Measurements from ENCODE around the gene FAF1.

FAF1 gene

GRCh38 chr1:50651476-50652263 lies 308.4 kb downstream of the FAF1 start:
- no peak for DNase-seq (ENCODE audit: low read depth in 2 of 2, low spot score in 1 of 2)

GRCh38 chr1:50646526-50646925 lies 313.5 kb downstream of the FAF1 start:
- no peak for DNase-seq (ENCODE audit: low read depth in 2 of 2, low spot score in 1 of 2)

DNA sequence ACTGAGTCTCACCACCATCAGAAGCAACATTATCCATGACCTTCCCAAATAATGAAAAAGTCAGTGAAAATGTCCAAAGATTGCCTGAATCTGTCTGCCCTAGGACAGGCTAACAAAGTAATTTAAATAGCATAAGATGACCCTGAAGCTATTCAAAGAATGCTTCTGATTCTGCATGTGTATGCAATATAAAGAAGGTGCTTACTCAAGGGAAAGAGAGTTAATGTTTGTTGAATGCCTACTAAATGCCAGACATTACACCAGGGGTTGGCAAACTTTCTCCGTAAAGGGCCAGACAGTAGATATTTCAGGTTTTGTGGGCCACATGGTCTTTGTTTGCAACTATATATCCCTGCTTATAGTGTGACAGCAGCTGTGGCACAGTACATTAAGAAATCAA lies 314.9 kb downstream of the FAF1 start:
- DNase-seq (ENCODE audit: low read depth in 2 of 2, low spot score in 1 of 2) = no peak

- no peak for DNase-seq (ENCODE audit: low read depth in 2 of 2, low spot score in 1 of 2)
These were observed 315.5 kb downstream of the FAF1 start for GRCh38 chr1:50644447-50645105.

- DNase-seq (ENCODE audit: low read depth in 2 of 2, low spot score in 1 of 2) = no peak
These were observed 322.6 kb downstream of the FAF1 start for GRCh38 chr1:50637460-50637859.

DNA sequence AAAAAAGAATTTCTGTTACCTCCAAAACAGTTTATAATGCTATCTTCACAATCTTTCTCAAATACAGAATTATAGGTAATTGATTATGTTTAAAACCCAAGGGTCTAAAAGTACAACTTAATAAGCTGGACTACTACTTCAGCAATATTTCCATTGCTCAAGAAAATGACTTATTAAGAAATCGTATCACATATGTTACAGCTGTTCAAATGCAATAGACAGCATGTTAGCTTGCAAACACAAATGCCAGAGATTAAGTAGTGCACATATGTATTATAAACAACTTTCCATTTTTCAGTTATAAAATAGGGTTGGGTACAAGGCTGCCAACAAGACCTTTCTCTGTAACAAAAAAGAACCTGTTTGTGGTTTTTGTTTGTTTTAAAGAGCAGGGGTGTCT lies 325.8 kb downstream of the FAF1 start:
- no peak for DNase-seq (ENCODE audit: low read depth in 2 of 2, low spot score in 1 of 2)

GRCh38 chr1:50633465-50633864 lies 326.6 kb downstream of the FAF1 start:
- no peak for DNase-seq (ENCODE audit: low read depth in 2 of 2, low spot score in 1 of 2)

- DNase-seq (ENCODE audit: low read depth in 2 of 2, low spot score in 1 of 2) = no peak
These were observed 328.9 kb downstream of the FAF1 start for GRCh38 chr1:50631161-50631560.

DNA sequence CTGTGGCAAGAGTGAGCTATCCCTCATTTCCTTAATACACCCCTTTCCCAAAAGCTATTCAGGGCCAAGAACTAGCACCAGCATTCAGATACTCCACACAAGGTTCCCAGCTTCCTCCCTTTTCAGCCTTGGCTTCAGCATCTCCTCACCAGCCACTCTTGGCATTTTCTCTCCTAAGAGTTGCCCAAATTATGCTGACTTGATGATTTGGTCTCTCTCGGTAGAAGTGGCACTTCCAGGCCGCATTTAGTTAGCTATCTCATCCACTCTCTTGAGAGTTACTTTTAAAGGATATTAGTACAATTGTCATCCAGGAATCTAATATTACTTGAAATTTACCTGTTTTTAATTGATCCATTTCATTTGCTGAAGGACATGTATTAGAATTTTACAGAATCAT lies 337.8 kb downstream of the FAF1 start:
- no peak for DNase-seq (ENCODE audit: low read depth in 2 of 2, low spot score in 1 of 2)

GRCh38 chr1:50620680-50621329 lies 339.3 kb downstream of the FAF1 start:
- DNase-seq (ENCODE audit: low read depth in 2 of 2, low spot score in 1 of 2) = no peak

- DNase-seq (ENCODE audit: low read depth in 2 of 2, low spot score in 1 of 2) = no peak
These were observed 344.9 kb downstream of the FAF1 start for GRCh38 chr1:50615036-50615750.

DNA sequence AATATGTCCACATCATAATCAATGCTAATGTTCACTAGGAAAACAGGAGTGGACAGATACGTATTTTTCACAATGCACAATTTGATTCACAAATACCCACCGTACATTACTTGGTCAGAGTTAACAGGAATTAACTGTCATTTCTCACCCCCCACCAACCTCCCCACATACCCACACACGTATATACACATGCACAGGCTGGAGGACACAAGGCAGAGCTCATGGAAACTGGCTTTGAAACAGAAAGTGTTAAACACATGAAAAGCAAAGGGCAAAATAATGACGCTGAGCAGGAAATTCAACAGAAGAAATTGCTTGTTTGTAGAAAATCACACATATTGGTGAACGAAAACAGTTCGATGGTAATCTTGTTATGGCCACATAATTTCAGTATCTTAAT lies 348.4 kb downstream of the FAF1 start:
- DNase-seq (ENCODE audit: low read depth in 2 of 2, low spot score in 1 of 2) = no peak

GRCh38 chr1:50610563-50610962 lies 349.5 kb downstream of the FAF1 start:
- no peak for DNase-seq (ENCODE audit: low read depth in 2 of 2, low spot score in 1 of 2)

DNA sequence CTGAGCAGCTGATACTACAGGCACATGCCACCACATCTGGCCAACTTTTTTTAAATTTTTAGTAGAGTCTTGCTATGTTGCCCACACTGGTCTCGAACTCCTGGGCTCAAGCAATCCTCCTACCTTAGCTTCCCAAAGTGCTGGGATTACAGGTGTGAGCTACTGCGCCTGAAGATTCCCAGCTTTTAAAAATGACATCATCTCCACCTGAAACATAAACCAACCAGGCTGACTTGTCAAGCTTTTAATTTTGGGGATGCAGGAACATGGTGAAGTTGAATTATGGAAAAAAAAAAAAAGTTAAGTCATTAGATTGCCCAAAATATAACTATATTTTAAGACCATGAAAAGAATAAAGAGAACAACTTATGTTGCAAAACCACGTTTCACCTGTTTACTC lies 350.6 kb downstream of the FAF1 start:
- no peak for DNase-seq (ENCODE audit: low read depth in 2 of 2, low spot score in 1 of 2)

DNA sequence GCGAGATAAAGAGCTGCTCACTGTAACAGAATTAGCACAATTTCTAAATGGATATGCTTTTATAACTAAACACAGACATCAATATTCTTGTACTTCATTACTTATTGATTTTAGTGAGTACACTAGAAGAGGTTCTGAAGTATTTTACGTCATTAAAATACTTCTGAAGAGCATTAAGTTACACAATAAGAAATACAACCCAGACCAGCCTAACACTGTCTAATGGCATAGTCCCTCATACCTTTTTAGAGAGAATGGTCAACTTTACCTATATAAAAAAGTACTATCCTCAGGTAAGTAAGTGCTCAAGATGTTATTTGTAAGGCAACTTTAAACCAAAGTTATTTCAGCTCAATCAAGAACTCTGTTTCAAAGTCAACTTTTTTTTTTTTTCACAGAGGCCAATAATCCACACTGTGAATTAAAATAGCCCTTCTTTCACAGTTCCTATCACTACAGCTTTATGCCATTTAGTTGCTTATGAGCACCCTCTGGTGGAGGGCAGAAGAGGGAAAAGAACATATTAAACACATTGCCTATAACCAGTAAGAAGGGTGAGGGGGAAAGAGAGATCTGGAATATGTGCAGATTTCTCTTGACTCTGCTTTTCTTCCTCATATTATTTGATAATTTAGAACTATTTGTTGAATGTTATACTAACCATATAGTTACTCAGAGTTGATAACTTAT lies 354.7 kb downstream of the FAF1 start:
- no peak for DNase-seq (ENCODE audit: low read depth in 2 of 2, low spot score in 1 of 2)

DNA sequence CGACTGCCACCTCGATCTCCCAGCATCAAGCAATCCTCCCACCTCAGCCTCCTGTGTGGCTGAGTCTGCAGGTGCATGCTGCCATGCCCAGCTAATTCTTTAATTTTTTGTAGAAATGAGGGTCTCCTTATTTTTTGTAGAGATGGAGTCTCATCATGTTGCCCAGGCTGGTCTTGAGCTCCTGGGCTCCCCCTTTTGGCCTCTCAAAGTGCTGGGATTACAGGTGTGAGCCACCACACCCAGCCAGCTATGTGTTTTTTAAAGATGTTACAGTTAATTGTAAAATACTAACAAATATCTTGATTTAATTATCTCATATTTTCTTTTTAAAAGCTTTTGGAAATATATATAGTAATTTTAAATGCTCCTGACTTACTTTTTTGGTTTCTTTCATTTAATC lies 355.5 kb downstream of the FAF1 start:
- no peak for DNase-seq (ENCODE audit: low read depth in 2 of 2, low spot score in 1 of 2)

GRCh38 chr1:50603274-50604271 lies 356.5 kb downstream of the FAF1 start:
- no peak for DNase-seq (ENCODE audit: low read depth in 2 of 2, low spot score in 1 of 2)

DNA sequence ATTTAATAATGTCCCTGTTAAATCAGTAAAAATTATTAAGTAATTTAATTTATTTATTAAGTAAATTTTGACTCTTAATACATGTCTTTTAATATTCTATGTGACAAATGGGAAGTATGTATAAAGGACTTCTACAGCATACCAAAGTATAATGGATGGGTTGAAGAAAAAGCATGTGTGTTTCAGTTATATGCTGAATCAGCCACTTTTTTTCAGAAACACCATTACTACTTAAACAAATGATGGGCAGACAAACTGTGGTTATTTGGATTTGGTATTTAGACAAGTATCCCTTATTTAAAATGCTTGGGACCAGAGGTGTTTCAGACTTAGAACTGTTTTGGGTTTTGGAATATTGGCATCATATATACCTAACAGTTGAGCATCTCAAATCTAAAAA lies 360.5 kb downstream of the FAF1 start:
- no peak for DNase-seq (ENCODE audit: low read depth in 2 of 2, low spot score in 1 of 2)

DNA sequence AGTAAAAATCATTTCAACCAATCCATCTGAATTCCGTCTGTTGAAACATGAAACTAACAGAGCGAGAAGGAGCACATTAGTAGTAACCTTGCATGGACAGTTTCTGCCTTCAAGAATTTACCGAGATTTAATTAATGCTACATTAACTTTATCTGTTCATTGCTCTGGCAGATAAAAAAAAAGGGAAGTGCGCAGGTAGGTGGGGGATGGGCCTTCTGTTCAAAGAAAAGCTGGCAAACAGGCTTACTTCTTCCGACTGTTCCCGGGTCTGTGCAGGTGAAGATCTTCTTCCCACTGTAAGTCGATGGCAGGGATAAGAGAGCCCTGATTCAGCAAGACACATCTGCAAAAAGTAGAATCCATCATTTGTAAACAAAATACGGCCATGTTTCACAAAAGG lies 364.2 kb downstream of the FAF1 start:
- DNase-seq (ENCODE audit: low read depth in 2 of 2, low spot score in 1 of 2) = no peak

- no peak for DNase-seq (ENCODE audit: low read depth in 2 of 2, low spot score in 1 of 2)
These were observed 366.6 kb downstream of the FAF1 start for GRCh38 chr1:50593515-50593914.

All from stimulated activated CD8-positive, alpha-beta memory T cell treated with anti-CD3 and anti-CD28 coated beads, Interleukin-4, amount 100 ng/mL, for 1 hour (primary cell).